Limb (tissue), 2 donors: ENCODE results near the gene HOXA6.

Source experiments
- DNase-seq, 2 donors: peaks; one replicate each; pipeline ENCODE4 v3.0.0-alpha.2; 2016; ENCODE audit errors: extremely low spot score in 2 of 2

HOXA6 gene

DNA sequence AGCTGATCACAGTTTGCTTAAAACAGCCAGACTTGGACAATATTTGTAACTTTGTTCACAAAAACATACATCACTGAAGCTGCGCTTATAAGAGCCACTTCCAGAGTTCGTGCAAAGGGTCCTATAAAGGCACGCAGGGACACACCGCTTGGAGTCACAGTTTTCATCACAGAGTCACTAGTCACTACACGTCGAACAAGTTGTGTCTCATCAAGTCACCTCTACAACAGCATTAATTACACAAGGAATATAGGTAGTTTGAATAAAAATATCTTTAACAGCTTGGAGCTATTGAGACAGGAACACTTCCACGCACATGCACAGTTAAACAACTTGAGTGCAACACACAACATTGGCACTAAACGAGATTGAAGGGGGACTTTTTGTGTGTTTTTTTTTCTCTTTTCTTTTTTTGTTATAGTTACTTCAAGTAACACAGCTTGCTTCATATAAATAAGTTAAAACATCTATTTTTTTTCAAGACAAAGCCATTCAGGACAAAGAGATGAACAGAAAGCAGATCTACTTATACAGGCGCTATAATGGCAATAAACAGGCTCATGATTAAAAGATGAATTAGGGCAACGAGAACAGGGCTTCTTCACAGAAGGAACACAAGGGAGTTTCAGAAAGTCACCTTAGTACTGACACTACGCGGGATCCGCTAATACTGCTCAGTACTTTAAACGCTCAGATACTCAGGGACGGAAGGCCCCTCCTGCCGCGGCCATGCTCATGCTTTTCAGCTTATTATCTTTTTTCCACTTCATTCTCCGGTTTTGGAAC, 6.2 kb downstream of the HOXA6 start:
- DNase-seq: peak in 1 of 2 donors; percentile 42

DNA sequence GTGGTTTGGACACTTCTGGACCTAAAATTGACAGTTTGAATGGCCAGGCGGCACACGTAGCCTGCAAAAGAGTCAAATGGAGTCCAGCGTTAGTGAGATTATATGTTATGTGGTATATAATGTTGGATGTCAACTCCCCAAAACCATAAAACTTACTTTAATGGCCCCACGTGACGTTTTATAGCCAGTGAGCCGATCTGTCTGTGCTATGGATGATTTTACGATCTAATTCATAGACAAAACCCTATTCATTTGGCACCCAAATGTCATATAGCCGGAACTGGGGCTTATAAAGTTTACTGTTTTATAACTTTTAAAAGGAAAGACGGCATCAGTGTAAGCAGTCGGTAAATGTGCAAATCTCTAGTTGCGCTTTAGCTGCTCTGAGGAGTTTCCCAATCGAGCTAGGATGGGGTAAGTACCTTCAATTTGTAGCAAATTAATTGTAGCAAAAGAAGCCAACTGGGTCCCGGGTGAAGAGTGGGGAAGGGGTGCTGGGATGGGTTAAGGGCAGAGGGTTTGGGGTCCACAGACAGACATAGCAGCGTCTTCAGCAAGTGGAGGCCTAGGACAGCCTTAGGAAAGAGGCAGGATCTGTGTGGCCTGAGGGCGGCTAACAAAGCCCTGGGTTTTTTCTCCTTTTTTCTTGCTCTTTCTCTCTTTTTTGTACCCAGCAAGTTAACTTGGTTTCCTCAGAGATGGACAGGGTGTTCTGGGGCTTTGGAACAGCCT, 7.3 kb downstream of the HOXA6 start:
- DNase-seq: peak in 1 of 2 donors; percentile 52

DNA sequence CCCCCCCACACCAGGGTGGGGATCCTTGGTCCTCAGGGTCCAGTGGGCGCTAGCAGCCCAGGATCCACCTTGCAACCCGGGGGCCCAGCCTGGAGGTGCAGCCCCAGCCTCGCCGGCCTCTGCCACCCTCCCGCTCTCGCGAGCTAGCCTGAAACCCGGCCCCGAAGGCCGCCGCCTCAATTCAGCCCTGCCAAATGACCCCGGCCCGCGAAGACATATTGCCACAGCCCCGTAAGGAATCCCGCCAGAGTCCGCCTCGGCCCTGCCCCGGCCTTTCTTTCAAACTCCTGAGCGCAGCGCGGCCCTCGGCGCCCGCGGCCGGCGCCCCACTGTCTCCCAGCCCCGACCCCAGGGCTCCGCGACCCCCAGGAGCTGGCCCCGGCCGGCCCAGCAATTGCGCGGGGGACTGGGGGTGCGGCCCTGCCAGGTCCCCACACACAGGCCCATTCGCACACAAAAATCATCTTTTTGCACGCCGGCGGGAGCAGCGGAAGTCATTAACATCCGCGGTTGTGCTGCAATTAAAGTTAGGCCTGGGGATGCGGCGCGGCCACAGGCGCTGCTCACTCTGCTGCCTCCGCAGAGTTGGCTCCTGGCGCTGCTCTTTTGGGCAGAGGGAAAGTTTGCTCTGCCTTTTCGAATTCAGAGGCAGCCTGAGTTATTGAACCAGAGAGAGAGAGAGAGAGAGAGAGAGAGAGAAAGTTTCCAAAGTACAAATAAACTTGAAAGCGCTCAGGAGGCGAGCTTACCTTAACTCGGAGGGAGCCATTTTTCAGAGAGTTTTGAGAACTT, 8.0 kb downstream of the HOXA6 start:
- DNase-seq: peak in 1 of 2 donors; percentile 63

DNA sequence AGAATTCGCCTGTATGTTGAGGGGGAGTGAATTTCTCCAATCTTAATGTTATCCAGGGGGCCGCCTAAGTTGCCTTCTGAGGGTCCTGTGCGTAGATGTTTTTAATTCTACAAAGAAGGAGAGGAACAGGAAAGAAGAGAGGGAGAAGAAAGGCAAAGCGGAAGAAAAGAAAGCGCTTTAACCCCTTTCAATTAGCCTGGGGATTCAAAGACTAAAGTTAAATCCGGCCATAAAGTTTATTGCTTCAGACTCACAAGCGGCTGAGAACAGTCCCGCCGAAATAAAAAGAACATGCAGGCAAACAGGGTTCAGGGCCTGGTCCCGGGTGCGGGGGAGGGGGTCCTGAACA, 8.6 kb downstream of the HOXA6 start:
- no peak for DNase-seq

DNA sequence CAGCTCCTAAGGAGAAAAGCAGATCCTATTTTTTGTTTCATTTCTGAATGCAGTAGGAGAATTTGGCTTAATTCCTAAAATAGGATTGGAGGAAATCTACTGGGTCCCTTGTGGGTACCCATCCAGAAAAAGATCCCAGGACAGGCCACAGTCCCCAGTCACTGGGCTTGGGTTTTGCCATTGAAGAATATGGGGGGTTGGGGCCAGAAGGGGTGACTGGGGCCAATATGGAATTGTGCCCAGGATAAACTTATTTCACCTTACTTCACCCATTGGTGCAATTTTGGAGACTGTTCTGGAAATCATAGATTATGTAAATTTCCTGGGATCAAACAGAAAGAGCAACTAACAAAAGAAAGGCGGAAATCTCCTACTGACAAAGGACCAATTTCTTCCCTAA, 9.1 kb downstream of the HOXA6 start:
- peak in 1 of 2 donors; percentile 35 for DNase-seq

DNA sequence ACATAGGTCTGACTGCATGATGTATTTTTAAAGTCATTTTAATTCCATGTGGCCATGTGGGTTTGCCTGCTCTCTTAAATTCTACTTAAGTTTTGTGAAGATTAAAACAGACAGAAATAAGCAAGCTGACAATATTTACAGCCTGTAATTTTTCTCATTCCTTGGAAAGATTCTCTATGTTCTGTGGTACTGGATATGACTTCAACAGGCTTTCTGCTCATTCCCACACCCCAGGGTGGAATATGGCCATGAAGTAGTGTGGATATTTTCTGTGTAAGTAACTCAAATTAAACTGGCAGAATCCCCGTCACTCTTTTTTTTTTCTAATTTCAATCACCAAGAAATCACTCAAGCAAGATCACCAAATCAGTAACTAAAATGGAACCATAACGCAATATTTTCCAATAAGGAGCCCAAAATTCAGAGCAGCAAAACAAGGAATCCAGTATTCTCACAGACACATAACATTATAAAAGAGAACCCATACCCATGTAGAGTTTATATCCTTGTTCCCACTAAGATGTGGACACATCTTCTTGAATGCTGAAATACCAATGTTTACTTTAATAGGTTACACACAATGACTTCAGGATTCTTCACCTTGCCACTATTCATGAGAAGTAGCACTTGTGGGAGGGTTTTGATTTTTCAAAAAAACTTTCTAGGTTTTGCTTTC, 9.8 kb downstream of the HOXA6 start:
- peak in 1 of 2 donors; percentile 19 for DNase-seq

DNA sequence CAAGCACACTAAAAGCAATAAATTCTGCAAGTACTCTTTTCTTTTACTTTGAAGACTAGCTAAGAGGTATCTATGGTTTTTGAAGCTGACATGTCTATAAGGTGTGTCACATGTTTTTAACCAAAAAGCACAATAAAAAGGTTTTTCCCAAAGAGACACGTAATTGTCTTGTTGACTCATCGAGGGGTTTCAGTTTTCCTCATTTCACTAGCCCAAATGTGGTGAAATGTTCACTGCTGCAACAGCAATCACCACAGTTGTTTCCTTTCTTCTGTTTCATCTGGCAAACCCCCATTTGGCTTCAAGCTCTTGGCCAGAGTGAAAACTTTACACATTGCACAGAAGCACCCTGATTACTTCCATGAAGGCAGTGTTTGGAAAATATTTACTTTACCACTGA, 13.2 kb downstream of the HOXA6 start:
- DNase-seq: peak in 1 of 2 donors; percentile 27

DNA sequence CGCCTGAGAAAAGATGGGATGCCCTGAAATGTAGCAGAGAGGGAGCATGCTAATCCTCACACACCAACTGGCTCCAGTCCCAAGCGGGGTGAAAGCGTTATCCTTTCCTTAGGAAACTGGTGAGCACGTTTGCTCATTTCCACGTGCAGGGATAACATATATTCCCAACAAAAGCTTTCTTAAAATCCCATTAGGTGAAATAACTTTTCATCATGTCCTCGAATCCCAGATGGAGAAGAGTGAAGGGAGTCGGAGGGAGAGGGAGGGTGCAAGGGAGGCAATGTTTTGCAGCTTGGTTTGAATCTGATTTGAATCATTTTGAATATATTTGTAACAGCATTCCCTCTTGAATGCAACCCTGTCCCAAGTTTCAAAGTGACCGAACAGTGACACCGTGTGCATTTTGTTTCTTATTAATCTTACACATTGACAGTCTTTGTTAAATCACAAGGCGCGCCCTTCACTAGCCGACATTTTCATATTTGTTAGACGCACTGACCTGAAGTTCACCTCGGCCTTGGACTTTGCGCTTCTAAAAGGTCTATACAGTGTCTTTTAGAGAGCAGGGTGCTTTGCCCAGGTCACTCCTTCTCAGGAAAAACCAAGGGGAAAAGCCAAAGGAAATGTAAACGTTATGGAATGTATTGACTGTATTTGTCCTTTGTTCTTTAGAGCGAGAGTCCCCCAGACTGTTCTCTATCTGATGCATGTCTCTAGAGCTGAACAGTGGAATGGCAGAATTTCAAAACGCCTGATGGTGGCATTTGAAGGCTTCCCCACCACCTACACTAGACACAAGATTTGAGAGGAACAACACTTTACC, 14.0 kb downstream of the HOXA6 start:
- DNase-seq: peak in 1 of 2 donors; percentile 38

DNA sequence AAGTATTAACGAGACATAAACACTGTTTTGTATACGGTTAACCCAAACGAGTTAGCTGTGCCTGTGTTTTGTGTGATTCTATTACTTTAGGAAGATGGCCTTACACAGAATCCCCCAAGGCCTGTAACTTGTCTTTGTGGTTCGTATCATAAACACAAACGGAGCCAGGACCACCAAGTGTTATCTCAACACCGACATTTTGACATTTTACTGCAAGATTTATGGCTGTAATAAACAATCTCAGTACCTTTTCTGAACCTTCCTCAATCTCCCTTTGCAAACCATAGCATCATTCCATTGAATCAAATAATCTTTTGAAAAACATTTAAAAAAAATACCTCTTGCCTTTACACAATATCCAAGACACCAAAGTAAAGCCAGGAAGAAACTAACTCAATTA, 14.6 kb downstream of the HOXA6 start:
- peak in 1 of 2 donors; percentile 11 for DNase-seq

DNA sequence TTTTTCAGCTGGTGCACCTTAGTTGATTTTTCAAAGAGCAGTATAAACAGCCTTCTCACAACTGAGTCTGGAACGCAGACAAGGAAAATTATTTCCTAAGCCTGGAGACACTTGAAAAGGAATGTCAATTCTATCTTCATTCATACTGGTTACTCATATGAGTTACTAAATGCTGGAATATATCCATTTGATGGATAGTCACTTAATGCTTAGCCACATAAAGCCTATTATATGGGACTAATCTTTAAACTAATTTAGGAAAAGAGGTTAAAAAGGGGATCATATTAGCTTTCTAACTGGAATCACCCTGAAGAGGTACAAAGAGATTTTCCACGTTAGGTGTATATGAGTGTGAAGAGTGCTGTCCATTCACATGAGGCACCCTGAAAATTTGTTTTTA, 15.4 kb downstream of the HOXA6 start:
- DNase-seq: no peak

DNA sequence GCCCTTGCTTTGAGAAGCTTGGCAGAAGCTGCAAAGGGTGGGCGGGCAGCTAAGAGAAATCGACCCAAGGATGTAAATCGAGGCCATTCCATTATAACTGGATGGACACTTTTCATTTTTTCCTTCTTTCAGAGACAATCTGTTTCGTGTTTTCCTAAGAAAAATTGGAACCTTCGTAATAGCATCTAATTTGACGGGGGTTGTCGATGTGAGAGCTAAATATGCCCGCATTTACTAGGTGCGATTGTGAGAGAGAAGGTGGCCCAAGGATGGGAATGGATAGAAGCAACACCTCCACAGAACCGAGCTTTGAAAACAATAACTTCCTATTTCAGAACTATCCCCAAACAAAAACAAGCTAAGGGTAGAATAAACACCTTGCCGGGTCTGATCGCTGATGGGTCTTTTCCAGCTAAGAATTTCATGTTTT, 16.2 kb downstream of the HOXA6 start:
- DNase-seq: no peak

DNA sequence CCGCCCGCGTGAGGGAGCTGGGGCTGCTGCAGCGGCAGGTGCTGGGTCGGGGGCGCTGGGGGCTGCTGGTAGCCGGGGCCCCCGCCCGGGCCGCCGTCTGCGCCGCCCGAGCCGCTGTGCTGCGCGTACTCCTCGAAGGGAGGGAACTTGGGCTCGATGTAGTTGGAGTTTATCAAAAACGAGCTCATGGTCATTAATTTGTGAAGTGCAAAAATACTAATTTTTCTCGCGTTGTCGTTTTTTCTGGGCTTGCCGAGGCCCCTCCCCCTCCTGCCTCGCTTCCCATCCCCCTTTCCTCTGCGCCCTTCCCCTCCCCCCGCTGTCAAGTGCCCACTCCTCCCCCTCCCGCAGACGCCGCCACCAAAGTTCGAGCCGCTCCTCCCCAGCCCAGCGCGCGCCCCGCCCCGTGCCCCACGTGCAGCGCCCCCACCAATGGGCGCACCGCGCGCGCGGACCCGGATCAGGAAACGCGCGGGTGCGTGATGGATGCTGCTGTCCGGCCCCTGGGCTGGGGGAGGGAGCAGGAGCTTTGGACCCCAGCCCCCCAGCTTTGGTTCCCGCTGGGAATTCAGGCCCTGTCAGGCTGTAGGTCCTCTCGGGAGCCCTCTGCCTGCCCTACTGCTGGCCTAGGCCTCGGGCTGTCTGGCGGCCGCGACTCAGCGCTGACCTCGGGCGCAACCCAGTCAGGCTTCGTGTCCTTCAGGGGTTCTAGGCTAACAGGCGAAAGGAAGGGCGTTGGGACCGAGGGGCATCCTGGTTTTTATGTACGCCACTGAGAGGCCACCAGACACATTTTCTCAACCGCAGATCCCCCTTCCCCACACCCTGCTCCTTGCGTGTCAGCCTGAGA, 16.8 kb downstream of the HOXA6 start, which contains the start of gene HOXA4:
TSS of gene HOXA4 (minus strand) at position 218 of the 850 bp plus-strand sequence. CDS start at position 194, 24 bp downstream.
- DNase-seq: peak; percentile 92 to 96

DNA sequence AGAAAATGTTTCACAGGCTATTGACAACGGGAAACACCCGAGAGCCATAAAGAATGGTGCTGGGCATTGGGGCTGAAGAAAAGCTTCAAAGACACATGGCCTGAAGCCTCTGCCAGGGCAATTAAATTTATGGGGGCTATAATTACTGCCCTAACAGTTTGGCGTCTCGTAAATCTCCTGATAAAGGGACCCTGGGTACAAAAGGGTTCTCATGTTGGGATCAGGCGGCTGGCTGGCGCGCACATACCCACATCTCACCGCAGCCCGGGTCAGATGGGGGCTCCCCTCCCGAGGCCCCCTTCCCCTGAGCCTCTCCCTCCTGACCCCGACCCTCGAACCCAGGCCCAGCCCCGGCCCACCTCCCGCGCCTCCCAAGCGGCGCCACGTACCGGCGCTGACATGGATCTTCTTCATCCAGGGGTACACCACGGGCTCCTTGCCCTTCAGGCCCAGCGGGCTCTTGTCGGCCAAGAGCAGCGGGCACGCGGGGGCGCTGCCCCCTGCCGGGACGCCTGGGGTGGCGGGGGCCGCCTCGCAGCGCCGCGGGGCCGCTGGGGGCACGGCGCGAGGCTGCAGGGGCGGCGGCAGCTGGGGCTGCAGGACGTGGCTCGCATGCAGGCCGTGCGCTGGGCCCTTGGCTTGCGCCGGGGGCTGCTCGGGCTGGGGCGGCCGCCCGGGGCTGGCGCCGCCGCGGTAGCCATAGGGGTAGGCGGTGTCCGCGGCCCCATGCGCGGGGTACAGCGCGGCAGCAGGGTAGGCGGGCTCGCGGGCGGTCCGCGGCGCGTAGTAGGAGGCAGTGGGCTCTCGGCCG, 17.6 kb downstream of the HOXA6 start:
- peak in 1 of 2 donors; percentile 72 for DNase-seq

DNA sequence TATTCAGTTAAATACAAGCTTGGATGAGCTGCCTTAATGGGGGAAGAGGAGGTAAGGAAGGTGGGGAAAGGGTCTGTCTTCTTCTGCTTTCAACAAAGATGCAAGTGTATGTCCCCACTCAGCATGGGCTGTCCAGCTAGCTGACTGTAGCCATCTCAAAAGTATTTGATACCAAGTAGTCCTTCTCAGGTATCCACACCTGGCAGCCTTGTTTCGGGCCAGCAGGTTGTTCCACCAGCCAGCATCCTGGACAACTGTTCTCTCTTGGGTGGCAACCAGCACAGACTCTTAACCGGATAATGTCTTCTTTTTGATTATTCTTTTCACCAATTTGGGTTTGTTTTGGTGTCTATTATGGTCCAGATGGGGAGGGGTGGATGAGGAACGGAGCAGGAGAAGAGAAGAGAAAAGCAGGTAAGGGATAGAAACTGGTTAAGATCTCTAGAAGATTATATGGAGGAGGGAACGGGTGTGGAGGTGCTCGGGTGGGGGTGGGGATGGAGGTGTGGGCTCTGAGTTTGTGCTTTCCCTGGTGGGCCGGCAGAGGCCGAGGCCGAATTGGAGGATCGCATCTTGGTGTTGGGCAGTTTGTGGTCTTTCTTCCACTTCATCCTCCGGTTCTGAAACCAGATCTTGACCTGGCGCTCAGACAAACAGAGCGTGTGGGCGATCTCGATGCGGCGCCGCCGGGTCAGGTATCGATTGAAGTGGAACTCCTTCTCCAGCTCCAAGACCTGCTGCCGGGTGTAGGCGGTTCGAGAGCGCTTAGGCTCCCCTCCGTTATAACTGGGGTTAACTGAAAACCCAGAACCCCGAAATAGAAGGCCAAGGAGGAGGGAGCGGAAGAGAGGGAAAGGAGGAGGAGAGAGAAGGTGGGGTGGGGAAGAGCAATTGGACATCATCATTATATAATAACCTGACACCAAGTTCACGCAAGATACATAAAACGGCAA, 18.5 kb downstream of the HOXA6 start:
- DNase-seq: peak in 1 of 2 donors; percentile 43

DNA sequence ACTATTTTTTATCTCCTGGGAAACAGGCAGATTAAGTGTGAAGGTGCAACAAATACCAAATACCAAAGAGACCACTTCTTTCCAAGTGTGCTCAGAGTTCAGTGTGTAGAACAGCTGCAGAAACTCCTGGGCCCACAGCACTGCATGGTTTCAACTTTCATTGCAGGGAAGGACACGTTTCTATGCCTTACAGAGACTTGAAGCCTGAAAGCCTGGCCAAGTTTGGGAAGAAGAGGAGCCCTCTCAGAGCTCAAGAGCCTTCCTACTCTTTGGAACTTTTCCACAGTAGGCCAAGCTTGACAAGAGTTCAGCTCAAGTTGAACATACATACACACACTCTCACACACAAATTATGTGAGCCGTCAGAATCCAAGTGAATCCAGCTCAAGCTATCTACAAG, 19.5 kb downstream of the HOXA6 start:
- DNase-seq: peak; percentile 57 to 90

DNA sequence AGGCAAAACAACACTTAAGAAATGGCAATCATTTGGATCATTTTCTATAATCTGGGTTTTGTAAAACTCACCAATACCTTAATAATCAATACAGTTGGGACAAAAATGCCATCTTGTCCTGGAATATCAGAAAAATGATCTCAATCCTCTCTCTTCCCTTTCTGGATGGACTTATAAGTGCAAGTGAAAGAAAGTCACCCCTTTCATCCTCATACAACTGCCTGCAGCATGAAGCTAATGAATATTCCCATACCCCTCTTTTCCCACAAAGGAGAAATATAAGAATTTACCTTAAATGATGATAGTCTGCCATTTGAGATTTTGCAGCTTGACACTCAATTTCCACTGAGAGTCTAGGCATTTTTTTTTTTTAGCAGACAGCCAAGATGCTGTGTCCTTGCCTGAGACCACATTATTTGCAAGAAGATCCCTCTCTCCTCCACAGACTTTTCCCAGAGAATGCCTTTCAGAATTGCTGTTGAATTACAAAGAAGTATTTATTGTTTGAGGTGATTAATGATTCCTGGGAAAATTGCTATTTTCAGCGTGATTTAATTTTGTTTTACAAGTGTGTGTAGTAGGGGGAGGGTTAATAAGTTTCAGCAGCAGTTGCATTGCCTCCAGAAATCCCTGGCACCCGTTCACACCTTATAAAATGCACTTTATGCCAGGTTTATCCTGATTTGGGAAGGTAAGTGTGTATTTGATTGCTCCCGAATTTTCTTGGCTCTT, 20.8 kb downstream of the HOXA6 start:
- no peak for DNase-seq

DNA sequence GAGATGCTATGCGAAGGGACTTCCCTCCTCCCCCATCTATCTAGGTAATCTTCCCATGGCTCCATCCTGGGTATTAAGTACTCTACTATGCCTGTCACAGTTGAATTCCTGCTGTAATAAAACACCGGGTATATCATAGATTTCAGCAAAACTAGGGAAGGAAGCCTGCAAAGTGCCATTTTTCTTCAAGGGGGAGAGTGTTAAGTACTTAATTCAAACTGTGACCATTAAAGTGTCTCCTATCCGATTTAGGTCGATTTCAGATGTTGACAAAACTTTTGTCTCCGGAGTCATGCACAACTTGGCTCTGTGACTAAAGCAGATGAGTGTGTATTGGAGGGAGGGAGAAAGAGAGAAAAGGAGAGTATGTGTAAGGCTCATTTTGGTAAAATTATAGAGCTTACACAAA, 21.6 kb downstream of the HOXA6 start:
- peak in 1 of 2 donors; percentile 14 for DNase-seq
